Measurements from ENCODE around the gene TNMD. TPM values are rescaled to one million over a fixed set of nuclear protein-coding genes. Genes with fewer than 3 reads are reported as not detected.

TNMD gene
- total RNA-seq, 2 donors from 2014 or later: 0.99 TPM; not detected in 1

DNA sequence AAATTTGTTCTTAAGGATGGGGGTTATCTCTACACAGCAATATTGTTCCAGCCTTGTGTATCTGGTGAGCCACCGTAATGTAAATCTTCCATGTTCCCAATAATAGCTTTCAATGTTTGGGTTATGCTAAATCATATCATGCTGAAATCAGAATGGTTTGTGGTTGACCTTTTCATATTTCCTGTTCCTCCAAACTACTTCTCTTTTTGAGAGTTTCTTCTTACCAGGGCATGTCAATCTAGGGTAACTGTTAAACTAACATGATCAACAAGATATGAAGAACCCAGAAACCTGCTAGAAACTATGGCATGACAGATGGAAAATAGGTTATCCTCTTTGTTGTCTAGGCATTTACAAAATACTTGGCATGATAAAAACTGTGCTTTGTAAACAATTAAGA, 22.0 kb downstream of the TNMD start:
- H3K4me1 ChIP-seq: no peaks in the 10 kb centered on the region
- no peak for TF ChIP-seq CTCF (IDR thresholded peaks at IDR 0.05)
- ATAC-seq: no peak
- no peak overlapping the region for H3K4me3 ChIP-seq
- DNase-seq: no peak
- H3K36me3 ChIP-seq (replicated peaks in 1 of 2; ENCODE audit: insufficient read depth in 1 of 2, low read depth in 2 of 2): no peaks in the 10 kb centered on the region
- no peaks in the 10 kb centered on the region for H3K27me3 ChIP-seq
- no peak overlapping the region for H3K27ac ChIP-seq
- intact Hi-C loops (cut with DNase I): no loop called here
- H3K9me3 ChIP-seq: no peaks in the 10 kb centered on the region
- 56 to 83% methylated on average over 1 of the region's 1 CpG for WGBS, 2 donors

DNA sequence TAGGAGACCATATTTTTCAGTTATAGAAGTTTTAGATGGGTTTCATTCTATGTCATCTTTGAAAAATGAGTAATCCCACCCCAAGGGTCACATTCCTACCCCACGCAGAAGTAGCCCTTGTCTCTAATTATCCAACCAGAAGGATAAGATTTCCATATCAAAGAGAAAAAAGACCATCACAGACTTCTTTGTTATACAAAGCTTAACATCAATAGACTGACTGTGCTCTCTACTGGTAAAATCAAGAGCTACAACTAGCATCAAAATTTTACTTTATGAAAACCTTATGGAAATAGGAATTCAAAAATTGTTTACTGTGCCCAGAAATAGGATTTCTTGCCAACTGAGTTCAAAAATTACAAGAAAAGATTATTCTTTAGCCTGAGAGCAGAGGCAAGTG, 24.9 kb downstream of the TNMD start:
- intact Hi-C loops (cut with DNase I): no loop called here
- ATAC-seq: no peak
- TF ChIP-seq POLR2A (IDR thresholded peaks at IDR 0.05) (no peak), CTCF (IDR thresholded peaks at IDR 0.05) (no peak)

GRCh38 chrX:100611951-100612350, 27.2 kb downstream of the TNMD start:
- Histone ChIP-seq H3K27ac (no peak overlapping the region), H3K36me3 (replicated peaks in 1 of 2; ENCODE audit: insufficient read depth in 1 of 2, low read depth in 2 of 2) (no peaks in the 10 kb centered on the region), H3K27me3 (no peaks in the 10 kb centered on the region), H3K9me3 (no peaks in the 10 kb centered on the region), H3K4me1 (no peaks in the 10 kb centered on the region), H3K4me3 (no peak overlapping the region)
- 63 to 69% methylated on average over 5 of the region's 5 CpGs for WGBS, 2 donors
- intact Hi-C loops (cut with DNase I): no loop called here
- no peak for ATAC-seq
- TF ChIP-seq POLR2A (IDR thresholded peaks at IDR 0.05) (no peak), CTCF (IDR thresholded peaks at IDR 0.05) (no peak)
- DNase-seq: no peak

More for the DNA sequence above, 24.9 kb downstream of the TNMD start:
- DNase-seq: no peak
- no peaks in the 10 kb centered on the region for H3K27me3 ChIP-seq
- no peak overlapping the region for H3K4me3 ChIP-seq
- no peak overlapping the region for H3K27ac ChIP-seq
- H3K9me3 ChIP-seq: no peaks in the 10 kb centered on the region
- 11 to 20% methylated on average over 1 of the region's 1 CpG for WGBS, 2 donors
- H3K36me3 ChIP-seq (replicated peaks in 1 of 2; ENCODE audit: insufficient read depth in 1 of 2, low read depth in 2 of 2): no peaks in the 10 kb centered on the region
- no peaks in the 10 kb centered on the region for H3K4me1 ChIP-seq

- no peak overlapping the region for H3K27ac ChIP-seq
- intact Hi-C loops (cut with DNase I): no loop called here
- 0 to 13% methylated on average over 1 to 3 of the region's 3 CpGs for WGBS, 2 donors
- DNase-seq (peak in 3 of 4 donors; percentile 20 to 26 (median 24)), ATAC-seq (peak; percentile 67)
- no peak overlapping the region for H3K4me3 ChIP-seq
- TF ChIP-seq POLR2A (IDR thresholded peaks at IDR 0.05): no peak
- TF ChIP-seq CTCF (IDR thresholded peaks at IDR 0.05): peak; percentile 13 to 55 (median 44)
- H3K4me1 ChIP-seq: no peaks in the 10 kb centered on the region
- H3K36me3 ChIP-seq (replicated peaks in 1 of 2; ENCODE audit: insufficient read depth in 1 of 2, low read depth in 2 of 2): no peaks in the 10 kb centered on the region
- H3K27me3 ChIP-seq: no peaks in the 10 kb centered on the region
- H3K9me3 ChIP-seq: no peaks in the 10 kb centered on the region
These were observed 30.3 kb downstream of the TNMD start for GRCh38 chrX:100615005-100615404.

- DNase-seq: no peak
- Histone ChIP-seq H3K9me3 (no peaks in the 10 kb centered on the region), H3K27me3 (no peaks in the 10 kb centered on the region), H3K4me1 (no peaks in the 10 kb centered on the region), H3K36me3 (replicated peaks in 1 of 2; ENCODE audit: insufficient read depth in 1 of 2, low read depth in 2 of 2) (no peaks in the 10 kb centered on the region), H3K27ac (no peak overlapping the region), H3K4me3 (no peak overlapping the region)
- no peak for TF ChIP-seq POLR2A (IDR thresholded peaks at IDR 0.05)
- TF ChIP-seq CTCF (IDR thresholded peaks at IDR 0.05): no peak
- ATAC-seq: no peak
- 75 to 86% methylated on average over 4 of the region's 4 CpGs for WGBS, 2 donors
- intact Hi-C loops (cut with DNase I): no loop called here
These were observed 38.3 kb downstream of the TNMD start for GRCh38 chrX:100623001-100623400.
